ENCODE results near the gene USP2. TPM values are rescaled to one million over a fixed set of nuclear protein-coding genes. Genes with fewer than 3 reads are reported as not detected.

Gene USP2
- total RNA-seq, 1 experiment from 2014 or later = 5.7 TPM

DNA sequence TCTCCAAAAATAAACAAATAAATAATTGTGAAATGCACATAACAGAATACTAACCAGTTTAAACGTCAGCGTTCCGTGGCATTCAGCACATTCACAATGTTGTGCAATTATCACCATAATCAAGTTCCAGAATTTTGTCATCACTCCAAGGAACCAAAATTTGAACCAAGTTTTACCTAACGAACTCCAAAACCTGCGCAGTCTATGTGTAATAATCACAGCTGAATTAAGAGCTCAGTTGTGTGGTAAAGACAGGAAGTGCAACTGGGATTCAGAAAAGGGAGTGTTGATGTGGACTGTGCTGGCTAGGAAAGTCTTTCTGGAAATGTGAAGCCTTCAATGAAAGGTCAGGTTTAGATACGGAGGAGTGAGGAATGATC lies 59.1 kb downstream of the USP2 start:
- H2BK5ac ChIP-seq (ENCODE audit: insufficient read length, low read length) = no peak overlapping the region
- H4K8ac ChIP-seq (replicated peaks; ENCODE audit: insufficient read length, low read depth, low read length) = no peak overlapping the region
- H3K27me3 ChIP-seq (ENCODE audit: insufficient read depth, low read length) = no peaks in the 10 kb centered on the region
- H3K4me2 ChIP-seq (ENCODE audit: insufficient read depth, insufficient read length, low read length) = no peak overlapping the region
- no peak overlapping the region for H3K56ac ChIP-seq (ENCODE audit: insufficient read length, low read depth, low read length)
- Mint-ChIP-seq H3K9me3 (no peaks in the 10 kb centered on the region; a peak in 1 of 5 replicates), H3K36me3 (ENCODE audit: insufficient read depth in 1 of 3, low read depth in 3 of 3) (no peaks in the 10 kb centered on the region), H3K4me1 (peaks cover 40 to 43% of the 10 kb centered on the region in 2 experiments), H3K4me3 (no peak overlapping the region), H3K27me3 (ENCODE audit: low read depth) (peaks cover 9% of the 10 kb centered on the region), H3K27ac (no peak overlapping the region)
- no peak overlapping the region for H2BK20ac ChIP-seq (ENCODE audit: low read depth, low read length, poor library complexity, severe bottlenecking)
- H3K18ac ChIP-seq (ENCODE audit: insufficient read length, low read depth, low read length) = no peak overlapping the region
- no peak overlapping the region for H2AK5ac ChIP-seq (ENCODE audit: insufficient read length, low read length)
- WGBS (ENCODE audit: extremely low coverage, insufficient read length, low lambda C conversion rate) = no CpG with 5 or more reads among the region's 6 CpGs
- no peaks in the 10 kb centered on the region for H3K79me2 ChIP-seq (ENCODE audit: insufficient read depth, low read length)
- DNase-seq = no peak
- H2BK12ac ChIP-seq (ENCODE audit: insufficient read length, low read depth, low read length) = no peak overlapping the region
- H4K5ac ChIP-seq (ENCODE audit: insufficient read length, low read depth, low read length) = no peak overlapping the region
- no peaks in the 10 kb centered on the region for H3K9me3 ChIP-seq (ENCODE audit: control insufficient read depth, low read depth, low read length)
- H2BK120ac ChIP-seq (ENCODE audit: low read depth, low read length, poor library complexity, severe bottlenecking) = no peak overlapping the region
- TF ChIP-seq, protein P1, sequence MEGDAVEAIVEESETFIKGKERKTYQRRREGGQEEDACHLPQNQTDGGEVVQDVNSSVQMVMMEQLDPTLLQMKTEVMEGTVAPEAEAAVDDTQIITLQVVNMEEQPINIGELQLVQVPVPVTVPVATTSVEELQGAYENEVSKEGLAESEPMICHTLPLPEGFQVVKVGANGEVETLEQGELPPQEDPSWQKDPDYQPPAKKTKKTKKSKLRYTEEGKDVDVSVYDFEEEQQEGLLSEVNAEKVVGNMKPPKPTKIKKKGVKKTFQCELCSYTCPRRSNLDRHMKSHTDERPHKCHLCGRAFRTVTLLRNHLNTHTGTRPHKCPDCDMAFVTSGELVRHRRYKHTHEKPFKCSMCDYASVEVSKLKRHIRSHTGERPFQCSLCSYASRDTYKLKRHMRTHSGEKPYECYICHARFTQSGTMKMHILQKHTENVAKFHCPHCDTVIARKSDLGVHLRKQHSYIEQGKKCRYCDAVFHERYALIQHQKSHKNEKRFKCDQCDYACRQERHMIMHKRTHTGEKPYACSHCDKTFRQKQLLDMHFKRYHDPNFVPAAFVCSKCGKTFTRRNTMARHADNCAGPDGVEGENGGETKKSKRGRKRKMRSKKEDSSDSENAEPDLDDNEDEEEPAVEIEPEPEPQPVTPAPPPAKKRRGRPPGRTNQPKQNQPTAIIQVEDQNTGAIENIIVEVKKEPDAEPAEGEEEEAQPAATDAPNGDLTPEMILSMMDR (conservative IDR thresholded peaks at IDR 0.05) = no peak
- H4K20me1 ChIP-seq (ENCODE audit: control insufficient read depth, insufficient read depth, insufficient read length) = no peaks in the 10 kb centered on the region
- H3K4me1 ChIP-seq (ENCODE audit: insufficient read depth, low read length) = peaks cover 15% of the 10 kb centered on the region; the same call in 1 of the 2 replicates
- no peak overlapping the region for H3K23ac ChIP-seq (ENCODE audit: insufficient read length, low read depth, low read length)
- H3K79me1 ChIP-seq (ENCODE audit: insufficient read depth, low read depth, low read length, poor library complexity, severe bottlenecking) = no peaks in the 10 kb centered on the region
- no peak overlapping the region for H3K14ac ChIP-seq (ENCODE audit: insufficient read depth, low read length)
- no peak overlapping the region for H3K9ac ChIP-seq (ENCODE audit: extremely low read depth, insufficient read length, low read length)
- H3K27ac ChIP-seq (ENCODE audit: insufficient read length, low read depth, low read length) = no peak overlapping the region
- no peak overlapping the region for H2BK15ac ChIP-seq (ENCODE audit: low read depth, low read length)
- peaks cover 13% of the 10 kb centered on the region for H3K23me2 ChIP-seq (ENCODE audit: insufficient read length, low read depth, low read length, poor library complexity, severe bottlenecking)
- no peak overlapping the region for H3T11ph ChIP-seq (ENCODE audit: low read length)
- H4K91ac ChIP-seq (ENCODE audit: insufficient read length, low read depth, low read length) = no peak overlapping the region
- no peak overlapping the region for H2AFZ ChIP-seq (ENCODE audit: low read length)
- H3K4ac ChIP-seq (ENCODE audit: low read depth, low read length) = no peak overlapping the region
